H9 (cell line): ENCODE measurements around the gene FBXW4. TPM values are rescaled to one million over a fixed set of nuclear protein-coding genes. Genes with fewer than 3 reads are reported as not detected.

Experiments used
- DNase-seq: peaks from one replicate; pipeline ENCODE4 v3.0.0-alpha.2; 2017
- H2AFZ ChIP-seq: one replicate; pipeline ENCODE4 v1.6.1; 2013; ENCODE audit warnings: mild to moderate bottlenecking, low read length, control low read depth, moderate library complexity
- H2AK5ac ChIP-seq: 2 replicates; pipeline ENCODE4 v1.6.1; 2013; ENCODE audit warnings: low read length, control low read depth, mixed read lengths; ENCODE audit not compliant: insufficient read length
- H2BK120ac ChIP-seq: one replicate; pipeline ENCODE4 v1.6.1; 2013; ENCODE audit warnings: low read depth, mild to moderate bottlenecking, low read length, control low read depth, inconsistent platforms; ENCODE audit not compliant: poor library complexity, severe bottlenecking
- H2BK12ac ChIP-seq: 2 replicates; pipeline ENCODE4 v1.6.1; 2013; ENCODE audit warnings: low read length, control low read depth, mixed read lengths, low read depth; ENCODE audit not compliant: insufficient read length
- H2BK15ac ChIP-seq: 2 replicates; pipeline ENCODE4 v1.6.1; 2013; ENCODE audit warnings: low read depth, low read length, control low read depth
- H2BK20ac ChIP-seq: one replicate; pipeline ENCODE4 v1.6.1; 2013; ENCODE audit warnings: low read depth, mild to moderate bottlenecking, low read length, control low read depth, inconsistent platforms; ENCODE audit not compliant: poor library complexity, severe bottlenecking
- H2BK5ac ChIP-seq: 2 replicates; pipeline ENCODE4 v1.6.1; 2013; ENCODE audit warnings: low read length, control low read depth, mixed read lengths; ENCODE audit not compliant: insufficient read length
- H3K14ac ChIP-seq: 2 replicates; pipeline ENCODE4 v1.6.1; 2013; ENCODE audit warnings: low read length, control low read depth; ENCODE audit not compliant: insufficient read depth
- H3K18ac ChIP-seq: 2 replicates; pipeline ENCODE4 v1.6.1; 2013; ENCODE audit warnings: low read depth, mild to moderate bottlenecking, mixed read lengths, low read length, control low read depth; ENCODE audit not compliant: insufficient read length
- H3K23ac ChIP-seq: 2 replicates; pipeline ENCODE4 v1.6.1; 2013; ENCODE audit warnings: low read length, control low read depth, mixed read lengths, low read depth; ENCODE audit not compliant: insufficient read length
- H3K23me2 ChIP-seq: 2 replicates; pipeline ENCODE4 v1.6.1; 2013; ENCODE audit warnings: low read depth, mild to moderate bottlenecking, mixed read lengths, low read length, control low read depth; ENCODE audit not compliant: insufficient read length, poor library complexity, severe bottlenecking
- H3K27ac ChIP-seq: 2 replicates; pipeline ENCODE4 v1.5.1; 2013; ENCODE audit warnings: low read length, control low read depth, mixed read lengths, low read depth; ENCODE audit not compliant: insufficient read length
- H3K27me3 ChIP-seq: 2 replicates; pipeline ENCODE4 v1.6.1; 2013; ENCODE audit warnings: low read length, control low read depth, inconsistent platforms; ENCODE audit not compliant: insufficient read depth
- H3K4ac ChIP-seq: 2 replicates; pipeline ENCODE4 v1.6.1; 2013; ENCODE audit warnings: low read depth, mild to moderate bottlenecking, control low read depth, inconsistent platforms, low read length, moderate library complexity
- H3K4me1 ChIP-seq: 2 replicates; pipeline ENCODE4 v1.6.1; 2013; ENCODE audit warnings: low read length, control low read depth, inconsistent platforms; ENCODE audit not compliant: insufficient read depth
- H3K4me2 ChIP-seq: 2 replicates; pipeline ENCODE4 v1.6.1; 2013; ENCODE audit warnings: low read length, control low read depth, mixed read lengths; ENCODE audit not compliant: insufficient read length, insufficient read depth
- H3K56ac ChIP-seq: 2 replicates; pipeline ENCODE4 v1.6.1; 2013; ENCODE audit warnings: low read depth, mild to moderate bottlenecking, mixed read lengths, low read length, control low read depth; ENCODE audit not compliant: insufficient read length
- H3K79me1 ChIP-seq: 2 replicates; pipeline ENCODE4 v1.6.1; 2013; ENCODE audit warnings: low read depth, mild to moderate bottlenecking, moderate library complexity, low read length, control low read depth, inconsistent platforms; ENCODE audit not compliant: insufficient read depth, poor library complexity, severe bottlenecking
- H3K79me2 ChIP-seq: 2 replicates; pipeline ENCODE4 v1.6.1; 2013; ENCODE audit warnings: low read length, control low read depth, inconsistent platforms; ENCODE audit not compliant: insufficient read depth
- H3K9ac ChIP-seq: 2 replicates; pipeline ENCODE4 v1.6.1; 2013; ENCODE audit warnings: low read length, control low read depth, mixed read lengths; ENCODE audit not compliant: insufficient read length; ENCODE audit errors: extremely low read depth
- H3K9me3 ChIP-seq: one replicate; pipeline ENCODE4 v1.6.1; 2013; ENCODE audit warnings: low read depth, low read length, inconsistent platforms; ENCODE audit not compliant: control insufficient read depth
- H3T11ph ChIP-seq: one replicate; pipeline ENCODE4 v1.6.1; 2013; ENCODE audit warnings: mild to moderate bottlenecking, low read length, control low read depth, inconsistent platforms
- H4K20me1 ChIP-seq: one replicate; pipeline ENCODE4 v1.6.1; 2013; ENCODE audit not compliant: control insufficient read depth, insufficient read length, insufficient read depth
- H4K5ac ChIP-seq: 2 replicates; pipeline ENCODE4 v1.6.1; 2013; ENCODE audit warnings: low read depth, mild to moderate bottlenecking, mixed read lengths, low read length, control low read depth; ENCODE audit not compliant: insufficient read length
- H4K8ac ChIP-seq: replicated peaks from 2 replicates; pipeline ENCODE4 v1.6.1; 2013; ENCODE audit warnings: low read length, control low read depth, mixed read lengths, low read depth; ENCODE audit not compliant: insufficient read length
- H4K91ac ChIP-seq: 2 replicates; pipeline ENCODE4 v1.6.1; 2013; ENCODE audit warnings: low read depth, mild to moderate bottlenecking, moderate library complexity, mixed read lengths, low read length, control low read depth; ENCODE audit not compliant: insufficient read length
- H3K27ac Mint-ChIP-seq, 3 experiments: 2 replicates in 2 of 3; 3 replicates in 1 of 3; pipeline ENCODE4 v1.8.0; 2020 to 2021; ENCODE audit warnings: mixed read lengths in 3 of 3, mild to moderate bottlenecking in 1 of 3, moderate library complexity in 1 of 3
- H3K27me3 Mint-ChIP-seq: 2 replicates; pipeline ENCODE4 v1.8.0; 2021; ENCODE audit warnings: low read depth, mild to moderate bottlenecking, moderate library complexity, mixed read lengths
- H3K36me3 Mint-ChIP-seq, 3 experiments: 2 replicates in 2 of 3; 3 replicates in 1 of 3; pipeline ENCODE4 v1.8.0; 2020 to 2021; ENCODE audit warnings: low read depth in 3 of 3, mixed read lengths in 3 of 3; ENCODE audit not compliant: insufficient read depth in 1 of 3
- H3K4me1 Mint-ChIP-seq, 2 experiments: 2 replicates each; pipeline ENCODE4 v1.8.0; 2020; ENCODE audit warnings: mixed read lengths in 2 of 2
- H3K4me3 Mint-ChIP-seq, 2 experiments: 2 replicates in 1 of 2; 3 replicates in 1 of 2; pipeline ENCODE4 v1.8.0; 2020 to 2021; ENCODE audit warnings: mild to moderate bottlenecking in 2 of 2, mixed read lengths in 2 of 2, moderate library complexity in 1 of 2
- H3K9me3 Mint-ChIP-seq, 2 experiments: 2 replicates in 1 of 2; 3 replicates in 1 of 2; pipeline ENCODE4 v1.8.0; 2020; ENCODE audit warnings: mild to moderate bottlenecking in 2 of 2, mixed read lengths in 2 of 2, moderate library complexity in 1 of 2
- CTCF ChIP-seq: fragments of 200-600 bp; sonication (generic); conservative IDR thresholded peaks from 3 replicates; pipeline ENCODE4 v1.8.0; 2021; ENCODE audit warnings: antibody characterized with exemption, mild to moderate bottlenecking
- WGBS: extraction: QIAGEN DNeasy Blood & Tissue Kit; methylation state at CpG from one replicate; pipeline ENCODE4 v1.1.7; 2013; ENCODE audit warnings: missing lambda C conversion rate, low lambda C conversion rate, mixed read lengths; ENCODE audit not compliant: insufficient read length; ENCODE audit errors: extremely low coverage; 5-methylcytosine and 5-hydroxymethylcytosine counted together
- total RNA-seq: library from RNA; stranded (reverse); gene quantifications from 2 replicates; pipeline ENCODE4 v1.2.1, GENCODE V29; 2021

The FBXW4 gene
- total RNA-seq, 1 experiment from 2014 or later: 41.6 TPM

GRCh38 chr10:101570428-101571270, 124.3 kb downstream of the FBXW4 start:
- WGBS: no CpG with 5 or more reads among the region's 37 CpGs
- no peaks in the 10 kb centered on the region for H3K79me1 ChIP-seq
- no peak overlapping the region for H2BK5ac ChIP-seq
- peak; percentile 15; the same call in 1 of the 3 replicates for TF ChIP-seq CTCF
- Mint-ChIP-seq H3K4me1 (peaks cover 35 to 43% of the 10 kb centered on the region in 2 experiments), H3K27ac (no peak overlapping the region), H3K36me3 (no peaks in the 10 kb centered on the region; a peak in 1 of 7 replicates), H3K9me3 (no peaks in the 10 kb centered on the region; a peak in 1 of 5 replicates), H3K4me3 (peak overlapping the region; percentile 68 to 83), H3K27me3 (peaks cover 77% of the 10 kb centered on the region)
- H3K9me3 ChIP-seq: no peaks in the 10 kb centered on the region
- H3K4ac ChIP-seq: no peak overlapping the region
- H2BK120ac ChIP-seq: no peak overlapping the region
- H3T11ph ChIP-seq: no peak overlapping the region
- H2AFZ ChIP-seq: no peak overlapping the region
- no peak overlapping the region for H4K5ac ChIP-seq
- H2BK12ac ChIP-seq: no peak overlapping the region
- no peaks in the 10 kb centered on the region for H3K4me1 ChIP-seq
- peak overlapping the region; percentile 82 for H3K4me2 ChIP-seq
- peaks cover 16% of the 10 kb centered on the region for H3K23me2 ChIP-seq
- H2AK5ac ChIP-seq: no peak overlapping the region
- no peaks in the 10 kb centered on the region for H3K79me2 ChIP-seq
- DNase-seq: no peak
- no peak overlapping the region for H3K27ac ChIP-seq
- no peak overlapping the region for H4K91ac ChIP-seq
- no peak overlapping the region for H3K18ac ChIP-seq
- H4K20me1 ChIP-seq: no peaks in the 10 kb centered on the region
- H3K9ac ChIP-seq: no peak overlapping the region
- H3K56ac ChIP-seq: no peak overlapping the region
- no peak overlapping the region for H4K8ac ChIP-seq
- H3K14ac ChIP-seq: no peak overlapping the region
- peaks cover 14% of the 10 kb centered on the region; the same call in 1 of the 2 replicates for H3K27me3 ChIP-seq
- H3K23ac ChIP-seq: no peak overlapping the region
- H2BK15ac ChIP-seq: no peak overlapping the region
- H2BK20ac ChIP-seq: no peak overlapping the region
